H9 (cell line): Measurements from ENCODE around the gene RIMKLA. TPM values are rescaled to one million over a fixed set of nuclear protein-coding genes. Genes with fewer than 3 reads are reported as not detected.

Experiments used
- DNase-seq: peaks from one replicate; pipeline ENCODE4 v3.0.0-alpha.2; 2017
- H2AFZ ChIP-seq: one replicate; pipeline ENCODE4 v1.6.1; 2013; ENCODE audit warnings: mild to moderate bottlenecking, low read length, control low read depth, moderate library complexity
- H2AK5ac ChIP-seq: 2 replicates; pipeline ENCODE4 v1.6.1; 2013; ENCODE audit warnings: low read length, control low read depth, mixed read lengths; ENCODE audit not compliant: insufficient read length
- H2BK120ac ChIP-seq: one replicate; pipeline ENCODE4 v1.6.1; 2013; ENCODE audit warnings: low read depth, mild to moderate bottlenecking, low read length, control low read depth, inconsistent platforms; ENCODE audit not compliant: poor library complexity, severe bottlenecking
- H2BK12ac ChIP-seq: 2 replicates; pipeline ENCODE4 v1.6.1; 2013; ENCODE audit warnings: low read length, control low read depth, mixed read lengths, low read depth; ENCODE audit not compliant: insufficient read length
- H2BK15ac ChIP-seq: 2 replicates; pipeline ENCODE4 v1.6.1; 2013; ENCODE audit warnings: low read depth, low read length, control low read depth
- H2BK20ac ChIP-seq: one replicate; pipeline ENCODE4 v1.6.1; 2013; ENCODE audit warnings: low read depth, mild to moderate bottlenecking, low read length, control low read depth, inconsistent platforms; ENCODE audit not compliant: poor library complexity, severe bottlenecking
- H2BK5ac ChIP-seq: 2 replicates; pipeline ENCODE4 v1.6.1; 2013; ENCODE audit warnings: low read length, control low read depth, mixed read lengths; ENCODE audit not compliant: insufficient read length
- H3K14ac ChIP-seq: 2 replicates; pipeline ENCODE4 v1.6.1; 2013; ENCODE audit warnings: low read length, control low read depth; ENCODE audit not compliant: insufficient read depth
- H3K18ac ChIP-seq: 2 replicates; pipeline ENCODE4 v1.6.1; 2013; ENCODE audit warnings: low read depth, mild to moderate bottlenecking, mixed read lengths, low read length, control low read depth; ENCODE audit not compliant: insufficient read length
- H3K23ac ChIP-seq: 2 replicates; pipeline ENCODE4 v1.6.1; 2013; ENCODE audit warnings: low read length, control low read depth, mixed read lengths, low read depth; ENCODE audit not compliant: insufficient read length
- H3K23me2 ChIP-seq: 2 replicates; pipeline ENCODE4 v1.6.1; 2013; ENCODE audit warnings: low read depth, mild to moderate bottlenecking, mixed read lengths, low read length, control low read depth; ENCODE audit not compliant: insufficient read length, poor library complexity, severe bottlenecking
- H3K27ac ChIP-seq: 2 replicates; pipeline ENCODE4 v1.5.1; 2013; ENCODE audit warnings: low read length, control low read depth, mixed read lengths, low read depth; ENCODE audit not compliant: insufficient read length
- H3K27me3 ChIP-seq: 2 replicates; pipeline ENCODE4 v1.6.1; 2013; ENCODE audit warnings: low read length, control low read depth, inconsistent platforms; ENCODE audit not compliant: insufficient read depth
- H3K4ac ChIP-seq: 2 replicates; pipeline ENCODE4 v1.6.1; 2013; ENCODE audit warnings: low read depth, mild to moderate bottlenecking, control low read depth, inconsistent platforms, low read length, moderate library complexity
- H3K4me1 ChIP-seq: 2 replicates; pipeline ENCODE4 v1.6.1; 2013; ENCODE audit warnings: low read length, control low read depth, inconsistent platforms; ENCODE audit not compliant: insufficient read depth
- H3K4me2 ChIP-seq: 2 replicates; pipeline ENCODE4 v1.6.1; 2013; ENCODE audit warnings: low read length, control low read depth, mixed read lengths; ENCODE audit not compliant: insufficient read length, insufficient read depth
- H3K56ac ChIP-seq: 2 replicates; pipeline ENCODE4 v1.6.1; 2013; ENCODE audit warnings: low read depth, mild to moderate bottlenecking, mixed read lengths, low read length, control low read depth; ENCODE audit not compliant: insufficient read length
- H3K79me1 ChIP-seq: 2 replicates; pipeline ENCODE4 v1.6.1; 2013; ENCODE audit warnings: low read depth, mild to moderate bottlenecking, moderate library complexity, low read length, control low read depth, inconsistent platforms; ENCODE audit not compliant: insufficient read depth, poor library complexity, severe bottlenecking
- H3K79me2 ChIP-seq: 2 replicates; pipeline ENCODE4 v1.6.1; 2013; ENCODE audit warnings: low read length, control low read depth, inconsistent platforms; ENCODE audit not compliant: insufficient read depth
- H3K9ac ChIP-seq: 2 replicates; pipeline ENCODE4 v1.6.1; 2013; ENCODE audit warnings: low read length, control low read depth, mixed read lengths; ENCODE audit not compliant: insufficient read length; ENCODE audit errors: extremely low read depth
- H3K9me3 ChIP-seq: one replicate; pipeline ENCODE4 v1.6.1; 2013; ENCODE audit warnings: low read depth, low read length, inconsistent platforms; ENCODE audit not compliant: control insufficient read depth
- H3T11ph ChIP-seq: one replicate; pipeline ENCODE4 v1.6.1; 2013; ENCODE audit warnings: mild to moderate bottlenecking, low read length, control low read depth, inconsistent platforms
- H4K20me1 ChIP-seq: one replicate; pipeline ENCODE4 v1.6.1; 2013; ENCODE audit not compliant: control insufficient read depth, insufficient read length, insufficient read depth
- H4K5ac ChIP-seq: 2 replicates; pipeline ENCODE4 v1.6.1; 2013; ENCODE audit warnings: low read depth, mild to moderate bottlenecking, mixed read lengths, low read length, control low read depth; ENCODE audit not compliant: insufficient read length
- H4K8ac ChIP-seq: replicated peaks from 2 replicates; pipeline ENCODE4 v1.6.1; 2013; ENCODE audit warnings: low read length, control low read depth, mixed read lengths, low read depth; ENCODE audit not compliant: insufficient read length
- H4K91ac ChIP-seq: 2 replicates; pipeline ENCODE4 v1.6.1; 2013; ENCODE audit warnings: low read depth, mild to moderate bottlenecking, moderate library complexity, mixed read lengths, low read length, control low read depth; ENCODE audit not compliant: insufficient read length
- H3K27ac Mint-ChIP-seq, 3 experiments: 2 replicates in 2 of 3; 3 replicates in 1 of 3; pipeline ENCODE4 v1.8.0; 2020 to 2021; ENCODE audit warnings: mixed read lengths in 3 of 3, mild to moderate bottlenecking in 1 of 3, moderate library complexity in 1 of 3
- H3K27me3 Mint-ChIP-seq: 2 replicates; pipeline ENCODE4 v1.8.0; 2021; ENCODE audit warnings: low read depth, mild to moderate bottlenecking, moderate library complexity, mixed read lengths
- H3K36me3 Mint-ChIP-seq, 3 experiments: 2 replicates in 2 of 3; 3 replicates in 1 of 3; pipeline ENCODE4 v1.8.0; 2020 to 2021; ENCODE audit warnings: low read depth in 3 of 3, mixed read lengths in 3 of 3; ENCODE audit not compliant: insufficient read depth in 1 of 3
- H3K4me1 Mint-ChIP-seq, 2 experiments: 2 replicates each; pipeline ENCODE4 v1.8.0; 2020; ENCODE audit warnings: mixed read lengths in 2 of 2
- H3K4me3 Mint-ChIP-seq, 2 experiments: 2 replicates in 1 of 2; 3 replicates in 1 of 2; pipeline ENCODE4 v1.8.0; 2020 to 2021; ENCODE audit warnings: mild to moderate bottlenecking in 2 of 2, mixed read lengths in 2 of 2, moderate library complexity in 1 of 2
- H3K9me3 Mint-ChIP-seq, 2 experiments: 2 replicates in 1 of 2; 3 replicates in 1 of 2; pipeline ENCODE4 v1.8.0; 2020; ENCODE audit warnings: mild to moderate bottlenecking in 2 of 2, mixed read lengths in 2 of 2, moderate library complexity in 1 of 2
- CTCF ChIP-seq: fragments of 200-600 bp; sonication (generic); conservative IDR thresholded peaks from 3 replicates; pipeline ENCODE4 v1.8.0; 2021; ENCODE audit warnings: antibody characterized with exemption, mild to moderate bottlenecking
- WGBS: extraction: QIAGEN DNeasy Blood & Tissue Kit; methylation state at CpG from one replicate; pipeline ENCODE4 v1.1.7; 2013; ENCODE audit warnings: missing lambda C conversion rate, low lambda C conversion rate, mixed read lengths; ENCODE audit not compliant: insufficient read length; ENCODE audit errors: extremely low coverage; 5-methylcytosine and 5-hydroxymethylcytosine counted together
- total RNA-seq: library from RNA; stranded (reverse); gene quantifications from 2 replicates; pipeline ENCODE4 v1.2.1, GENCODE V29; 2021

Gene RIMKLA
- total RNA-seq, 1 experiment from 2014 or later = 4.7 TPM

- Histone ChIP-seq H3K14ac (no peak overlapping the region), H2AK5ac (no peak overlapping the region), H3K27ac (no peak overlapping the region), H3K9ac (no peak overlapping the region), H4K91ac (no peak overlapping the region), H3K56ac (no peak overlapping the region), H3K79me1 (no peaks in the 10 kb centered on the region), H3T11ph (no peak overlapping the region), H3K4me1 (peaks cover 6% of the 10 kb centered on the region; the same call in 1 of the 2 replicates), H4K8ac (no peak overlapping the region), H2BK120ac (no peak overlapping the region), H2BK5ac (no peak overlapping the region), H3K4ac (no peak overlapping the region), H3K18ac (no peak overlapping the region), H2BK12ac (no peak overlapping the region), H2AFZ (no peak overlapping the region), H4K5ac (no peak overlapping the region), H2BK15ac (no peak overlapping the region), H4K20me1 (no peaks in the 10 kb centered on the region), H3K79me2 (no peaks in the 10 kb centered on the region), H3K23me2 (no peaks in the 10 kb centered on the region), H3K4me2 (no peak overlapping the region), H2BK20ac (no peak overlapping the region), H3K27me3 (no peaks in the 10 kb centered on the region), H3K9me3 (no peaks in the 10 kb centered on the region), H3K23ac (no peak overlapping the region)
- WGBS = no CpG with 5 or more reads among the region's 9 CpGs
- TF ChIP-seq CTCF = no peak
- Mint-ChIP-seq H3K4me3 (no peak overlapping the region), H3K27ac (no peak overlapping the region; a peak in 1 of 7 replicates), H3K4me1 (peaks cover 35% of the 10 kb centered on the region in 2 experiments), H3K36me3 (no peaks in the 10 kb centered on the region), H3K9me3 (no peaks in the 10 kb centered on the region), H3K27me3 (peaks cover 2% of the 10 kb centered on the region; the same call in 1 of the 2 replicates)
- DNase-seq = no peak
These were observed 42.1 kb downstream of the RIMKLA start for GRCh38 chr1:42422737-42423136.
